Renal cortical epithelial cell (primary cell): ENCODE measurements around the gene CNPY1. TPM values are rescaled to one million over a fixed set of nuclear protein-coding genes. Genes with fewer than 3 reads are reported as not detected.
"Not testable (repeated sequence)": the region's sequence is repeated elsewhere in the genome, so short reads cannot be mapped to it uniquely, and the experiment has no call there.

Experiments used
- DNase-seq: peaks from one replicate; pipeline ENCODE4 v3.0.0-alpha.2; 2011; ENCODE audit warnings: low read depth
- total RNA-seq: library from RNA; depleted of rRNA; stranded (reverse); fragments of >200 nt; gene quantifications from 2 replicates; pipeline ENCODE4 v1.2.3, GENCODE V29; 2014

Gene CNPY1
- total RNA-seq, 1 donor from 2014 or later: not detected

- no peak for DNase-seq
Measured at GRCh38 chr7:155578016-155578415, 31.7 kb upstream of the CNPY1 start.

- DNase-seq: no peak
Measured at GRCh38 chr7:155577509-155577905, 31.1 kb upstream of the CNPY1 start.

GRCh38 chr7:155576900-155577508 is 30.6 kb upstream of the CNPY1 start:
- DNase-seq: no peak

- no peak for DNase-seq
Measured at GRCh38 chr7:155576416-155576815, 30.1 kb upstream of the CNPY1 start.

GRCh38 chr7:155574556-155575290 is 28.4 kb upstream of the CNPY1 start:
- no peak for DNase-seq

- no peak for DNase-seq
Measured at GRCh38 chr7:155571581-155572345, 25.4 kb upstream of the CNPY1 start.

- no peak for DNase-seq
Measured at GRCh38 chr7:155570991-155571390, 24.6 kb upstream of the CNPY1 start.

GRCh38 chr7:155570171-155570958 is 24.0 kb upstream of the CNPY1 start:
- no peak for DNase-seq

GRCh38 chr7:155569681-155570080 is 23.3 kb upstream of the CNPY1 start:
- no peak for DNase-seq

- no peak for DNase-seq
Measured at GRCh38 chr7:155568842-155569494, 22.6 kb upstream of the CNPY1 start.

- DNase-seq: no peak
Measured at GRCh38 chr7:155568333-155568660, 21.9 kb upstream of the CNPY1 start.

- DNase-seq: no peak
Measured at GRCh38 chr7:155567646-155568332, 21.4 kb upstream of the CNPY1 start.

GRCh38 chr7:155566011-155566836 is 19.9 kb upstream of the CNPY1 start:
- DNase-seq: no peak

- DNase-seq: no peak
Measured at GRCh38 chr7:155565596-155565995, 19.2 kb upstream of the CNPY1 start.

GRCh38 chr7:155562976-155563375 is 16.6 kb upstream of the CNPY1 start:
- not testable (repeated sequence) for DNase-seq

- DNase-seq: no peak
Measured at GRCh38 chr7:155562106-155562505, 15.7 kb upstream of the CNPY1 start.

- DNase-seq: no peak
Measured at GRCh38 chr7:155560982-155561686, 14.8 kb upstream of the CNPY1 start.

- DNase-seq: no peak
Measured at GRCh38 chr7:155560196-155560885, 14.0 kb upstream of the CNPY1 start.
